HEK293 (cell line): Measurements from ENCODE around the gene CDT1.

Source experiments
- GFI1B ChIP-seq: fragments of 450-650 bp; formaldehyde crosslinking; IDR thresholded peaks from 2 replicates; pipeline ENCODE4 v1.5.1; 2016; ENCODE audit warnings: missing biosample characterization, missing genetic modification characterization
- HOXC10 ChIP-seq: sonication (generic); formaldehyde crosslinking; IDR thresholded peaks from 2 replicates; pipeline ENCODE4 v1.8.1; 2023; ENCODE audit warnings: mild to moderate bottlenecking, missing genetic modification reagents
- KLF9 ChIP-seq: fragments of 450-650 bp; formaldehyde crosslinking; IDR thresholded peaks from 2 replicates; pipeline ENCODE4 v1.5.1; 2016; ENCODE audit warnings: missing biosample characterization, missing genetic modification characterization, low read depth
- SCRT1 ChIP-seq: fragments of 450-650 bp; formaldehyde crosslinking; IDR thresholded peaks from 2 replicates; pipeline ENCODE4 v1.5.1; 2016; ENCODE audit warnings: missing biosample characterization, missing genetic modification characterization, borderline replicate concordance
- SETDB1 ChIP-seq: IDR thresholded peaks from one replicate; pipeline ENCODE4 v1.6.1; 2017; ENCODE audit warnings: mild to moderate bottlenecking, low read length, moderate library complexity, mixed read lengths; ENCODE audit not compliant: insufficient read length
- SP3 ChIP-seq: fragments of 450-650 bp; formaldehyde crosslinking; IDR thresholded peaks from 2 replicates; pipeline ENCODE4 v1.5.1; 2016; ENCODE audit warnings: missing biosample characterization, missing genetic modification characterization
- YY1 ChIP-seq: fragments of 450-650 bp; formaldehyde crosslinking; IDR thresholded peaks from 2 replicates; pipeline ENCODE4 v1.5.1; 2018; ENCODE audit warnings: missing biosample characterization, missing genetic modification characterization
- ZBTB10 ChIP-seq: fragments of 450-650 bp; formaldehyde crosslinking; IDR thresholded peaks from 2 replicates; pipeline ENCODE4 v1.5.1; 2016; ENCODE audit warnings: missing biosample characterization, missing genetic modification characterization
- ZBTB7A ChIP-seq: fragments of 450-650 bp; formaldehyde crosslinking; IDR thresholded peaks from 2 replicates; pipeline ENCODE4 v1.5.1; 2016; ENCODE audit warnings: low read depth, missing biosample characterization, missing genetic modification characterization
- ZBTB8A ChIP-seq: fragments of 450-650 bp; formaldehyde crosslinking; IDR thresholded peaks from 2 replicates; pipeline ENCODE4 v1.5.1; 2016; ENCODE audit warnings: missing biosample characterization, missing genetic modification characterization
- ZFHX2 ChIP-seq: fragments of 450-650 bp; formaldehyde crosslinking; conservative IDR thresholded peaks from 2 replicates; pipeline ENCODE4 v1.5.1; 2016; ENCODE audit warnings: missing biosample characterization, missing genetic modification characterization
- ZFP41 ChIP-seq: fragments of 450-650 bp; formaldehyde crosslinking; IDR thresholded peaks from 2 replicates; pipeline ENCODE4 v1.5.1; 2016; ENCODE audit warnings: missing biosample characterization, missing genetic modification characterization, borderline replicate concordance
- ZNF114 ChIP-seq: fragments of 450-650 bp; formaldehyde crosslinking; IDR thresholded peaks from 2 replicates; pipeline ENCODE4 v1.5.0; 2017; ENCODE audit warnings: missing biosample characterization, missing genetic modification characterization
- ZNF214 ChIP-seq: fragments of 450-650 bp; formaldehyde crosslinking; IDR thresholded peaks from 2 replicates; pipeline ENCODE4 v1.5.1; 2017; ENCODE audit warnings: missing biosample characterization, mild to moderate bottlenecking, missing genetic modification characterization, borderline replicate concordance
- ZNF26 ChIP-seq: fragments of 450-650 bp; formaldehyde crosslinking; IDR thresholded peaks from 2 replicates; pipeline ENCODE4 v1.5.1; 2016; ENCODE audit warnings: missing biosample characterization, missing genetic modification characterization
- ZNF501 ChIP-seq: fragments of 450-650 bp; formaldehyde crosslinking; IDR thresholded peaks from 2 replicates; pipeline ENCODE4 v1.5.1; 2016; ENCODE audit warnings: missing biosample characterization, missing genetic modification characterization
- ZNF513 ChIP-seq: fragments of 450-650 bp; IDR thresholded peaks from 2 replicates; pipeline ENCODE4 v1.5.1; 2018; ENCODE audit warnings: missing biosample characterization, missing genetic modification characterization
- ZNF521 ChIP-seq: fragments of 450-650 bp; formaldehyde crosslinking; IDR thresholded peaks from 2 replicates; pipeline ENCODE4 v1.5.1; 2017; ENCODE audit warnings: missing biosample characterization, mild to moderate bottlenecking, missing genetic modification characterization
- ZNF544 ChIP-seq: fragments of 450-650 bp; formaldehyde crosslinking; IDR thresholded peaks from 2 replicates; pipeline ENCODE4 v1.5.0; 2017; ENCODE audit warnings: missing biosample characterization, missing genetic modification characterization
- ZNF558 ChIP-seq: fragments of 450-650 bp; formaldehyde crosslinking; IDR thresholded peaks from 2 replicates; pipeline ENCODE4 v1.5.1; 2016; ENCODE audit warnings: missing biosample characterization, missing genetic modification characterization
- ZNF561 ChIP-seq: fragments of 450-650 bp; IDR thresholded peaks from 2 replicates; pipeline ENCODE4 v1.5.1; 2018; ENCODE audit warnings: missing biosample characterization, missing genetic modification characterization, borderline replicate concordance
- ZNF571 ChIP-seq: fragments of 450-650 bp; formaldehyde crosslinking; IDR thresholded peaks from 2 replicates; pipeline ENCODE4 v1.5.0; 2017; ENCODE audit warnings: missing biosample characterization, missing genetic modification characterization
- ZNF660 ChIP-seq: fragments of 450-650 bp; IDR thresholded peaks from 2 replicates; pipeline ENCODE4 v1.5.1; 2018; ENCODE audit warnings: missing biosample characterization, mild to moderate bottlenecking, missing genetic modification characterization
- ZNF670 ChIP-seq: fragments of 450-650 bp; formaldehyde crosslinking; IDR thresholded peaks from 2 replicates; pipeline ENCODE4 v1.5.1; 2016; ENCODE audit warnings: missing biosample characterization, missing genetic modification characterization, low read depth
- ZNF747 ChIP-seq: fragments of 450-650 bp; formaldehyde crosslinking; IDR thresholded peaks from 2 replicates; pipeline ENCODE4 v1.5.1; 2016; ENCODE audit warnings: missing biosample characterization, missing genetic modification characterization
- ZNF830 ChIP-seq: fragments of 450-650 bp; IDR thresholded peaks from 2 replicates; pipeline ENCODE4 v1.5.0; 2018; ENCODE audit warnings: missing biosample characterization, missing genetic modification characterization, low read depth, mild to moderate bottlenecking, moderate library complexity
- TF ChIP-seq, protein P1 (sequence below): fragments of 450-650 bp; formaldehyde crosslinking; IDR thresholded peaks from 2 replicates; pipeline ENCODE4 v1.5.1; 2016; ENCODE audit warnings: missing biosample characterization, missing genetic modification characterization
- TF ChIP-seq, protein P2 (sequence below): fragments of 450-650 bp; formaldehyde crosslinking; IDR thresholded peaks from 2 replicates; pipeline ENCODE4 v1.5.1; 2016; ENCODE audit warnings: missing biosample characterization, missing genetic modification characterization
- TF ChIP-seq, protein P3 (sequence below): fragments of 450-650 bp; formaldehyde crosslinking; IDR thresholded peaks from 2 replicates; pipeline ENCODE4 v1.5.1; 2016; ENCODE audit warnings: missing biosample characterization, missing genetic modification characterization

Gene CDT1

DNA sequence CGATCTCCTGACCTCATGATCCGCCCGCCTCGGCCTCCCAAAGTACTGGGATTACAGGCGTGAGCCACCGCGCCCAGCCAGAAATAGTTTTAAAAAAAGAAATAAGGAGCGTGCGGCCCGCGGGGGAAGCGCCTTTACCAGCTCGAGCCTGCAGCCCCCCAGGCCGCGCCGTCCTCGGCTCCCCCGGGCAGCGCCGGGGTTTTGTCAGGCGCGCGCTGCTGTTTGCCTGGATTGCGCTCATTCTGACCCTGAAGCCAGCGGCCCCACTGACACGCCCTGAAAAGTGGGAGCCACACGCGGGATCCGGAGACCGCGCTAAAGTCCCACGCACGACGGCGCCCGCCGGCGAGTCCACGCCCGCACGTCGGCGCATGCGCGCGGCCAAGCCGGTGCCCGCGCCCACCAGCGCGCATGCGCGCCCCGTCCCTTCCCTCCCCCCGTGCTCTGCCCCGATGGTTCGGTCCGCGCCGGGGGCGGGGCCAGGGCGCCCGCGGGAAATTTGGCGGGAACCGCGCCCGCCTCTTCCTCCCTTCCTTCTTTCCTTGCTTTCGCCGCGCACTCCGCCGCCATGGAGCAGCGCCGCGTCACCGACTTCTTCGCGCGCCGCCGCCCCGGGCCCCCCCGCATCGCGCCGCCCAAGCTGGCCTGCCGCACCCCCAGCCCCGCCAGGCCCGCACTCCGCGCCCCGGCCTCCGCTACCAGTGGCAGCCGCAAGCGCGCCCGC is at the start of gene CDT1 (continued):
- peak; percentile 28; the same call in 1 of the 2 replicates for TF ChIP-seq SP3 (tag by site-specific recombination)
- TF ChIP-seq, protein P1, sequence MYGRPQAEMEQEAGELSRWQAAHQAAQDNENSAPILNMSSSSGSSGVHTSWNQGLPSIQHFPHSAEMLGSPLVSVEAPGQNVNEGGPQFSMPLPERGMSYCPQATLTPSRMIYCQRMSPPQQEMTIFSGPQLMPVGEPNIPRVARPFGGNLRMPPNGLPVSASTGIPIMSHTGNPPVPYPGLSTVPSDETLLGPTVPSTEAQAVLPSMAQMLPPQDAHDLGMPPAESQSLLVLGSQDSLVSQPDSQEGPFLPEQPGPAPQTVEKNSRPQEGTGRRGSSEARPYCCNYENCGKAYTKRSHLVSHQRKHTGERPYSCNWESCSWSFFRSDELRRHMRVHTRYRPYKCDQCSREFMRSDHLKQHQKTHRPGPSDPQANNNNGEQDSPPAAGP (tag by site-specific recombination), result no peak
- TF ChIP-seq, protein P2, sequence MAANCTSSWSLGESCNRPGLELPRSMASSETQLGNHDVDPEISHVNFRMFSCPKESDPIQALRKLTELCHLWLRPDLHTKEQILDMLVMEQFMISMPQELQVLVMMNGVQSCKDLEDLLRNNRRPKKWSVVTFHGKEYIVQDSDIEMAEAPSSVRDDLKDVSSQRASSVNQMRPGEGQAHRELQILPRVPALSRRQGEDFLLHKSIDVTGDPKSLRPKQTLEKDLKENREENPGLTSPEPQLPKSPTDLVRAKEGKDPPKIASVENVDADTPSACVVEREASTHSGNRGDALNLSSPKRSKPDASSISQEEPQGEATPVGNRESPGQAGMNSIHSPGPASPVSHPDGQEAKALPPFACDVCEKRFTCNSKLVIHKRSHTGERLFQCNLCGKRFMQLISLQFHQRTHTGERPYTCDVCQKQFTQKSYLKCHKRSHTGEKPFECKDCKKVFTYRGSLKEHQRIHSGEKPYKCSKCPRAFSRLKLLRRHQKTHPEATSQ, result 0 out of 2 replicates have a peak, but pooled peaks have one; percentile 10
- no peak for TF ChIP-seq ZBTB10
- TF ChIP-seq ZNF26, result no peak
- TF ChIP-seq YY1 (tag by site-specific recombination), result no peak
- TF ChIP-seq SCRT1, result no peak
- 0 out of 2 replicates have a peak, but pooled peaks have one; percentile 27 for TF ChIP-seq ZNF561
- 0 out of 2 replicates have a peak, but pooled peaks have one; percentile 61 for TF ChIP-seq ZNF660 (tag by site-specific recombination)
- TF ChIP-seq, protein P3, sequence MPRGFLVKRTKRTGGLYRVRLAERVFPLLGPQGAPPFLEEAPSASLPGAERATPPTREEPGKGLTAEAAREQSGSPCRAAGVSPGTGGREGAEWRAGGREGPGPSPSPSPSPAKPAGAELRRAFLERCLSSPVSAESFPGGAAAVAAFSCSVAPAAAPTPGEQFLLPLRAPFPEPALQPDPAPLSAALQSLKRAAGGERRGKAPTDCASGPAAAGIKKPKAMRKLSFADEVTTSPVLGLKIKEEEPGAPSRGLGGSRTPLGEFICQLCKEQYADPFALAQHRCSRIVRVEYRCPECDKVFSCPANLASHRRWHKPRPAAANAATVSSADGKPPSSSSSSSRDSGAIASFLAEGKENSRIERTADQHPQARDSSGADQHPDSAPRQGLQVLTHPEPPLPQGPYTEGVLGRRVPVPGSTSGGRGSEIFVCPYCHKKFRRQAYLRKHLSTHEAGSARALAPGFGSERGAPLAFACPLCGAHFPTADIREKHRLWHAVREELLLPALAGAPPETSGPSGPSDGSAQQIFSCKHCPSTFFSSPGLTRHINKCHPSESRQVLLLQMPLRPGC (tag by site-specific recombination), result no peak
- TF ChIP-seq ZFP41 (tag by site-specific recombination), result no peak
- TF ChIP-seq ZNF571 (tag by site-specific recombination), result no peak
- TF ChIP-seq ZNF670 (tag by site-specific recombination), result no peak
- TF ChIP-seq ZNF558 (tag by site-specific recombination), result no peak
- peak; percentile 50; the same call in 1 of the 2 replicates for TF ChIP-seq KLF9
- no peak for TF ChIP-seq GFI1B (tag by site-specific recombination)
- TF ChIP-seq ZBTB8A (tag by site-specific recombination), result peak; percentile 35; the same call in 1 of the 2 replicates
- TF ChIP-seq ZNF513, result peak; percentile 80
- no peak for TF ChIP-seq ZNF501 (tag by site-specific recombination)
- no peak for TF ChIP-seq ZNF544 (tag by site-specific recombination)
- no peak for TF ChIP-seq HOXC10 (CRISPR knock-in tag)
- TF ChIP-seq ZNF214 (tag by site-specific recombination), result no peak
- TF ChIP-seq ZNF521, result no peak
- no peak for TF ChIP-seq SETDB1
- TF ChIP-seq ZNF830, result no peak
- TF ChIP-seq ZNF747 (tag by site-specific recombination), result no peak
- TF ChIP-seq ZNF114, result no peak
- TF ChIP-seq ZFHX2, result peak; percentile 53
- no peak for TF ChIP-seq ZBTB7A
